Measurements from ENCODE around the gene VAC14. TPM values are rescaled to one million over a fixed set of nuclear protein-coding genes. Genes with fewer than 3 reads are reported as not detected.

Gene VAC14
- polyA plus RNA-seq, 1 donor from 2014 or later: 8.6 TPM

- Histone ChIP-seq H3K9ac (ENCODE audit: low read length) (no peak overlapping the region), H3K9me3 (ENCODE audit: low read length) (peaks cover 3% of the 10 kb centered on the region), H3K27me3 (ENCODE audit: insufficient read depth, low read depth, low read length) (no peaks in the 10 kb centered on the region), H3K9me2 (ENCODE audit: insufficient read depth, low read length) (no peaks in the 10 kb centered on the region), H3K79me2 (replicated peaks; ENCODE audit: insufficient read depth, low read length) (no peaks in the 10 kb centered on the region), H3K36me3 (ENCODE audit: insufficient read depth, low read length) (peaks cover 2% of the 10 kb centered on the region), H3K4me3 (ENCODE audit: low read length) (no peak overlapping the region), H2AFZ (ENCODE audit: low read depth, low read length) (no peak overlapping the region), H3K4me2 (ENCODE audit: low read length) (no peak overlapping the region), H4K20me1 (ENCODE audit: insufficient read depth) (no peaks in the 10 kb centered on the region), H3K27ac (ENCODE audit: low read length) (no peak overlapping the region), H3F3A (ENCODE audit: insufficient read depth, low read length, poor library complexity, severe bottlenecking) (no peaks in the 10 kb centered on the region)
- TF ChIP-seq TAF1 (IDR thresholded peaks at IDR 0.05; ENCODE audit: low read depth) (no peak), SMC3 (conservative IDR thresholded peaks at IDR 0.05; ENCODE audit: poor library complexity) (no peak), RAD21 (conservative IDR thresholded peaks at IDR 0.05) (no peak), REST (IDR thresholded peaks at IDR 0.05; ENCODE audit: borderline replicate concordance) (no peak), MXI1 (conservative IDR thresholded peaks at IDR 0.05; ENCODE audit: poor library complexity, severe bottlenecking) (no peak), POLR2AphosphoS5 (IDR thresholded peaks at IDR 0.05) (no peak), EP300 (conservative IDR thresholded peaks at IDR 0.05; ENCODE audit: poor library complexity, severe bottlenecking) (no peak), EZH2 (IDR thresholded peaks at IDR 0.05; ENCODE audit: borderline replicate concordance, insufficient read depth, low read length, poor library complexity, severe bottlenecking) (no peak)
- TF ChIP-seq, protein P1, sequence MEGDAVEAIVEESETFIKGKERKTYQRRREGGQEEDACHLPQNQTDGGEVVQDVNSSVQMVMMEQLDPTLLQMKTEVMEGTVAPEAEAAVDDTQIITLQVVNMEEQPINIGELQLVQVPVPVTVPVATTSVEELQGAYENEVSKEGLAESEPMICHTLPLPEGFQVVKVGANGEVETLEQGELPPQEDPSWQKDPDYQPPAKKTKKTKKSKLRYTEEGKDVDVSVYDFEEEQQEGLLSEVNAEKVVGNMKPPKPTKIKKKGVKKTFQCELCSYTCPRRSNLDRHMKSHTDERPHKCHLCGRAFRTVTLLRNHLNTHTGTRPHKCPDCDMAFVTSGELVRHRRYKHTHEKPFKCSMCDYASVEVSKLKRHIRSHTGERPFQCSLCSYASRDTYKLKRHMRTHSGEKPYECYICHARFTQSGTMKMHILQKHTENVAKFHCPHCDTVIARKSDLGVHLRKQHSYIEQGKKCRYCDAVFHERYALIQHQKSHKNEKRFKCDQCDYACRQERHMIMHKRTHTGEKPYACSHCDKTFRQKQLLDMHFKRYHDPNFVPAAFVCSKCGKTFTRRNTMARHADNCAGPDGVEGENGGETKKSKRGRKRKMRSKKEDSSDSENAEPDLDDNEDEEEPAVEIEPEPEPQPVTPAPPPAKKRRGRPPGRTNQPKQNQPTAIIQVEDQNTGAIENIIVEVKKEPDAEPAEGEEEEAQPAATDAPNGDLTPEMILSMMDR (IDR thresholded peaks at IDR 0.05; ENCODE audit: poor library complexity, severe bottlenecking): no peak
Measured at GRCh38 chr16:70665113-70665694, 135.8 kb downstream of the VAC14 start.

GRCh38 chr16:70664325-70665112, 136.4 kb downstream of the VAC14 start:
- Histone ChIP-seq H3K27ac (ENCODE audit: low read length) (no peak overlapping the region), H3F3A (ENCODE audit: insufficient read depth, low read length, poor library complexity, severe bottlenecking) (no peaks in the 10 kb centered on the region), H3K9me2 (ENCODE audit: insufficient read depth, low read length) (no peaks in the 10 kb centered on the region), H2AFZ (ENCODE audit: low read depth, low read length) (no peak overlapping the region), H3K4me3 (ENCODE audit: low read length) (no peak overlapping the region), H3K36me3 (ENCODE audit: insufficient read depth, low read length) (no peaks in the 10 kb centered on the region), H3K27me3 (ENCODE audit: insufficient read depth, low read depth, low read length) (no peaks in the 10 kb centered on the region), H3K79me2 (replicated peaks; ENCODE audit: insufficient read depth, low read length) (no peaks in the 10 kb centered on the region), H3K9me3 (ENCODE audit: low read length) (peaks cover 3% of the 10 kb centered on the region), H4K20me1 (ENCODE audit: insufficient read depth) (no peaks in the 10 kb centered on the region), H3K4me2 (ENCODE audit: low read length) (no peak overlapping the region), H3K9ac (ENCODE audit: low read length) (no peak overlapping the region)
- TF ChIP-seq, protein P1 (IDR thresholded peaks at IDR 0.05; ENCODE audit: poor library complexity, severe bottlenecking): no peak
- peak; percentile 2 for TF ChIP-seq POLR2AphosphoS5 (IDR thresholded peaks at IDR 0.05)
